GM18858 (cell line): ENCODE results near the gene ATP5PO.
"Not testable (repeated sequence)": the region's sequence is repeated elsewhere in the genome, so short reads cannot be mapped to it uniquely, and the experiment has no call there.

ENCODE experiments used
- ATAC-seq: cut with Tn5 transposase; IDR thresholded peaks from one replicate; pipeline ENCODE4 v1.9.1; 2021; ENCODE audit not compliant: unreplicated experiment

ATP5PO gene

GRCh38 chr21:33940881-33941245 lies 25.3 kb upstream of the ATP5PO start:
- no peak for ATAC-seq

GRCh38 chr21:33940164-33940880 lies 24.7 kb upstream of the ATP5PO start:
- ATAC-seq, result no peak

- ATAC-seq, result no peak
These were observed 23.6 kb upstream of the ATP5PO start for GRCh38 chr21:33939226-33939625.

- no peak for ATAC-seq
These were observed 22.8 kb upstream of the ATP5PO start for GRCh38 chr21:33938381-33938780.

GRCh38 chr21:33937931-33938339 lies 22.3 kb upstream of the ATP5PO start:
- ATAC-seq, result no peak

GRCh38 chr21:33937146-33937545 lies 21.5 kb upstream of the ATP5PO start:
- no peak for ATAC-seq

GRCh38 chr21:33936301-33937038 lies 20.9 kb upstream of the ATP5PO start:
- ATAC-seq, result no peak

- ATAC-seq, result no peak
These were observed 17.1 kb upstream of the ATP5PO start for GRCh38 chr21:33932731-33933130.

GRCh38 chr21:33931799-33932390 lies 16.3 kb upstream of the ATP5PO start:
- ATAC-seq, result no peak

GRCh38 chr21:33931052-33931798 lies 15.6 kb upstream of the ATP5PO start:
- ATAC-seq, result not testable (repeated sequence)

GRCh38 chr21:33926248-33926647 lies 10.6 kb upstream of the ATP5PO start:
- ATAC-seq, result not testable (repeated sequence)

- no peak for ATAC-seq
These were observed 9.1 kb upstream of the ATP5PO start for GRCh38 chr21:33924766-33925100.

GRCh38 chr21:33924079-33924765 lies 8.6 kb upstream of the ATP5PO start:
- no peak for ATAC-seq

- no peak for ATAC-seq
These were observed 1.8 kb upstream of the ATP5PO start for GRCh38 chr21:33917421-33917820.

- no peak for ATAC-seq
These were observed 580 bp upstream of the ATP5PO start for GRCh38 chr21:33916200-33916567.

- ATAC-seq, result no peak
These were observed 1.4 kb downstream of the ATP5PO start for GRCh38 chr21:33914188-33914587.

GRCh38 chr21:33909756-33910155 lies 5.8 kb downstream of the ATP5PO start:
- no peak for ATAC-seq

GRCh38 chr21:33908760-33909159 lies 6.8 kb downstream of the ATP5PO start:
- no peak for ATAC-seq

- ATAC-seq, result no peak
These were observed 11.6 kb downstream of the ATP5PO start for GRCh38 chr21:33904041-33904440.

- ATAC-seq, result no peak
These were observed 13.3 kb downstream of the ATP5PO start for GRCh38 chr21:33902349-33902748.
